ENCODE data around the gene RNF133. TPM values are rescaled to one million over a fixed set of nuclear protein-coding genes. Genes with fewer than 3 reads are reported as not detected.

RNF133 gene
- total and polyA plus RNA-seq, 9 of the 15 experiments (the other 6 are each of a cell fraction or from before 2014, with no cell fraction given): not detected

- Histone ChIP-seq H3K27ac (ENCODE audit: extremely low read depth, low read depth, low read length) (no peak overlapping the region), H2AFZ (ENCODE audit: low read depth, low read length) (no peak overlapping the region), H3K9me3 (replicated peaks; ENCODE audit: control insufficient read depth, insufficient read depth, low read depth, low read length) (no peaks in the 10 kb centered on the region; the same call in 1 of the 2 replicates), H4K20me1 (replicated peaks; ENCODE audit: control insufficient read depth, insufficient read depth, low read length) (no peaks in the 10 kb centered on the region), H3K27me3 (ENCODE audit: control insufficient read depth in 2 of 2, insufficient read depth in 2 of 2, low read length in 2 of 2) (no peaks in the 10 kb centered on the region), H3K9ac (ENCODE audit: insufficient read depth in 1 of 2, low read depth in 2 of 2, low read length in 2 of 2) (no peak overlapping the region), H3K9me1 (ENCODE audit: control insufficient read depth, insufficient read depth, low read length) (no peaks in the 10 kb centered on the region), H3K4me3 (no peak overlapping the region), H3K4me2 (ENCODE audit: insufficient read depth, low read length) (no peak overlapping the region), H3K36me3 (ENCODE audit: control insufficient read depth, insufficient read depth, low read length) (no peaks in the 10 kb centered on the region), H3K4me1 (replicated peaks in 1 of 2; ENCODE audit: control insufficient read depth in 2 of 2, insufficient read depth in 2 of 2, low read length in 2 of 2) (no peaks in the 10 kb centered on the region), H3K79me2 (ENCODE audit: control insufficient read depth, insufficient read depth, low read length) (no peaks in the 10 kb centered on the region)
- BruUV-seq (replicated peaks): no TSS peak
- FAIRE-seq (no peak), ATAC-seq (no peak), DNase-seq (ENCODE audit: extremely low read depth in 1 of 4, low spot score in 3 of 4) (no peak)
- POLR2A ChIA-PET: no interaction called here
- WGBS (ENCODE audit: insufficient coverage, low coverage, missing lambda C conversion rate): 0% methylated on average over 2 of the region's 2 CpGs
- CTCF ChIA-PET (ENCODE audit: low intra/inter-chr PET ratio): no interaction called here
- intact Hi-C loops (cut with micrococcal nuclease) (no loop called here), in situ Hi-C loops (cut with MboI) (no loop called here)
- TF ChIP-seq GTF3C2 (IDR thresholded peaks at IDR 0.05; ENCODE audit: borderline replicate concordance, extremely low read depth, insufficient read length) (no peak), HDAC2 (IDR thresholded peaks at IDR 0.05) (no peak), NKRF (IDR thresholded peaks at IDR 0.05; ENCODE audit: borderline replicate concordance) (no peak), PATZ1 (CRISPR knock-in tag; IDR thresholded peaks at IDR 0.05; ENCODE audit: borderline replicate concordance) (no peak), MXI1 (IDR thresholded peaks at IDR 0.05; ENCODE audit: low read depth, low read length) (no peak), PRPF4 (IDR thresholded peaks at IDR 0.05; ENCODE audit: insufficient read depth, low read depth, low read length, poor library complexity, severe bottlenecking) (no peak), RCOR1 (IDR thresholded peaks at IDR 0.05; ENCODE audit: borderline replicate concordance in 1 of 2, low read depth in 2 of 2, low read length in 2 of 2) (no peak), EHMT2 (IDR thresholded peaks at IDR 0.05) (no peak), POLR3A (IDR thresholded peaks at IDR 0.05; ENCODE audit: borderline replicate concordance, extremely low read depth, insufficient read depth, insufficient read length) (no peak), GTF2F1 (IDR thresholded peaks at IDR 0.05; ENCODE audit: low read depth, low read length) (no peak), ZBED1 (IDR thresholded peaks at IDR 0.05) (no peak)
- TF ChIP-seq, protein P1, sequence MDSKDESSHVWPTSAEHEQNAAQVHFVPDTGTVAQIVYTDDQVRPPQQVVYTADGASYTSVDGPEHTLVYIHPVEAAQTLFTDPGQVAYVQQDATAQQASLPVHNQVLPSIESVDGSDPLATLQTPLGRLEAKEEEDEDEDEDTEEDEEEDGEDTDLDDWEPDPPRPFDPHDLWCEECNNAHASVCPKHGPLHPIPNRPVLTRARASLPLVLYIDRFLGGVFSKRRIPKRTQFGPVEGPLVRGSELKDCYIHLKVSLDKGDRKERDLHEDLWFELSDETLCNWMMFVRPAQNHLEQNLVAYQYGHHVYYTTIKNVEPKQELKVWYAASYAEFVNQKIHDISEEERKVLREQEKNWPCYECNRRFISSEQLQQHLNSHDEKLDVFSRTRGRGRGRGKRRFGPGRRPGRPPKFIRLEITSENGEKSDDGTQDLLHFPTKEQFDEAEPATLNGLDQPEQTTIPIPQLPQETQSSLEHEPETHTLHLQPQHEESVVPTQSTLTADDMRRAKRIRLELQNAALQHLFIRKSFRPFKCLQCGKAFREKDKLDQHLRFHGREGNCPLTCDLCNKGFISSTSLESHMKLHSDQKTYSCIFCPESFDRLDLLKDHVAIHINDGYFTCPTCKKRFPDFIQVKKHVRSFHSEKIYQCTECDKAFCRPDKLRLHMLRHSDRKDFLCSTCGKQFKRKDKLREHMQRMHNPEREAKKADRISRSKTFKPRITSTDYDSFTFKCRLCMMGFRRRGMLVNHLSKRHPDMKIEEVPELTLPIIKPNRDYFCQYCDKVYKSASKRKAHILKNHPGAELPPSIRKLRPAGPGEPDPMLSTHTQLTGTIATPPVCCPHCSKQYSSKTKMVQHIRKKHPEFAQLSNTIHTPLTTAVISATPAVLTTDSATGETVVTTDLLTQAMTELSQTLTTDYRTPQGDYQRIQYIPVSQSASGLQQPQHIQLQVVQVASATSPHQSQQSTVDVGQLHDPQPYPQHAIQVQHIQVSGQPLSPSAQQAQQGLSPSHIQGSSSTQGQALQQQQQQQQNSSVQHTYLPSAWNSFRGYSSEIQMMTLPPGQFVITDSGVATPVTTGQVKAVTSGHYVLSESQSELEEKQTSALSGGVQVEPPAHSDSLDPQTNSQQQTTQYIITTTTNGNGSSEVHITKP (IDR thresholded peaks at IDR 0.05; ENCODE audit: partially characterized antibody): no peak
Observed at GRCh38 chr7:122746948-122747347, 48.0 kb upstream of the RNF133 start.

Measured in K562 (cell line).